Endodermal cell (in vitro differentiated cells): ENCODE results near the gene LRRN4CL. TPM values are rescaled to one million over a fixed set of nuclear protein-coding genes. Genes with fewer than 3 reads are reported as not detected.

Experiments used
- DNase-seq: peaks from one replicate; pipeline ENCODE4 v3.0.0-alpha.2; 2017
- H3K27ac ChIP-seq: 2 replicates; pipeline ENCODE4 v1.5.1; 2013; ENCODE audit warnings: mild to moderate bottlenecking, low read depth, low read length, moderate library complexity
- H3K27me3 ChIP-seq: 2 replicates; pipeline ENCODE4 v1.6.1; 2013; ENCODE audit warnings: mild to moderate bottlenecking, low read length, moderate library complexity; ENCODE audit not compliant: insufficient read depth, control insufficient read depth, poor library complexity, severe bottlenecking
- H3K36me3 ChIP-seq: 2 replicates; pipeline ENCODE4 v1.7.0; 2013; ENCODE audit warnings: mild to moderate bottlenecking, low read length, moderate library complexity; ENCODE audit not compliant: control insufficient read depth, insufficient read depth
- H3K4me1 ChIP-seq: one replicate; pipeline ENCODE4 v1.7.0; 2013; ENCODE audit warnings: low read length; ENCODE audit not compliant: control insufficient read depth, insufficient read depth
- H3K4me3 ChIP-seq: 2 replicates; pipeline ENCODE4 v1.5.1; 2013; ENCODE audit warnings: mild to moderate bottlenecking, low read length, moderate library complexity
- H3K9ac ChIP-seq: 2 replicates; pipeline ENCODE4 v1.6.1; 2013; ENCODE audit warnings: mild to moderate bottlenecking, low read length, moderate library complexity; ENCODE audit not compliant: poor library complexity, severe bottlenecking; ENCODE audit errors: extremely low read depth
- H3K9me3 ChIP-seq: 2 replicates; pipeline ENCODE4 v1.6.1; 2013; ENCODE audit warnings: mild to moderate bottlenecking, low read length, moderate library complexity; ENCODE audit not compliant: control insufficient read depth
- H3K27ac Mint-ChIP-seq: 2 replicates; pipeline ENCODE4 v1.8.0; 2020; ENCODE audit warnings: mixed read lengths
- H3K27me3 Mint-ChIP-seq: 2 replicates; pipeline ENCODE4 v1.8.0; 2021; ENCODE audit warnings: mild to moderate bottlenecking, mixed read lengths; ENCODE audit not compliant: insufficient read depth
- H3K36me3 Mint-ChIP-seq: 2 replicates; pipeline ENCODE4 v1.8.0; 2020; ENCODE audit warnings: low read depth, mixed read lengths
- H3K4me1 Mint-ChIP-seq: 2 replicates; pipeline ENCODE4 v1.8.0; 2020; ENCODE audit warnings: mixed read lengths
- H3K4me3 Mint-ChIP-seq: 2 replicates; pipeline ENCODE4 v1.8.0; 2020; ENCODE audit warnings: mild to moderate bottlenecking, moderate library complexity, mixed read lengths
- H3K9me3 Mint-ChIP-seq: 2 replicates; pipeline ENCODE4 v1.8.0; 2020; ENCODE audit warnings: mild to moderate bottlenecking, mixed read lengths
- CTCF ChIP-seq: fragments of 200-600 bp; sonication (generic); conservative IDR thresholded peaks from 2 replicates; pipeline ENCODE4 v1.5.0; 2021; ENCODE audit warnings: antibody characterized with exemption, mild to moderate bottlenecking
- WGBS, 2 experiments: methylation state at CpG; one replicate each; pipeline versions ENCODE4 v1.1.5 to v1.1.7; 2013; ENCODE audit warnings: missing lambda C conversion rate in 2 of 2, mixed read lengths in 1 of 2; ENCODE audit not compliant: insufficient coverage in 1 of 2, insufficient read length in 1 of 2; 5-methylcytosine and 5-hydroxymethylcytosine counted together
- total RNA-seq, 2 donors: library from RNA; stranded (reverse); fragmentation: NEBNext Ultra II Directional in 1 of 2; extraction: Animal tissue kit (Norgen Biotek cat#: 25700) in 1 of 2; gene quantifications; 2 replicates in 1 of 2; 3 replicates in 1 of 2; pipeline ENCODE4 v1.2.1, GENCODE V29; 2021

The LRRN4CL gene
- total RNA-seq, 2 donors from 2014 or later = 0.55 to 0.99 TPM

DNA sequence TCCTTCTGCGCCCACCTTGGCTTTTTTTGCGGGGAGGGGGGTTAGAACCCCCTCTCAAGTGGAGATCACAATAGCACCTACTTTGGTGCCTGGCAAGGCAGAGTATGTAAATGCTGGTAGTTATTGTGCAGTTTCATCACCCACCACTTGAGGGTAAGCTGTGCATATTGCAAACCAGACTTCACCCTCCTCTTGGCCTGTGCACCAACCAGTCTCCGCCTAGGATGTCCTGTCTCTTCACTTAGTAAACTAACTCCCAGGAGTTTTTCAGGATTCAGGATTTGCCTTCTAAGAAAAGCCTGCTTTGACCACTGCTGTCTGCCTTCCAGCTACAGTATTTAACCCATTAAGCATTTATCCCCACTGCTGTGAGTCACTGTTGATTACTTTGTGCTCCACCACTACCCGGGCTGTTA is 8.5 kb downstream of the LRRN4CL start:
- H3K4me1 Mint-ChIP-seq = peaks cover 16% of the 10 kb centered on the region
- peak; percentile 58 for TF ChIP-seq CTCF
- DNase-seq = peak; percentile 58
- H3K4me1 ChIP-seq = peaks cover 7% of the 10 kb centered on the region
- no peak overlapping the region for H3K9ac ChIP-seq
- H3K9me3 Mint-ChIP-seq = no peaks in the 10 kb centered on the region
- no peaks in the 10 kb centered on the region for H3K27me3 ChIP-seq
- peaks cover 22% of the 10 kb centered on the region for H3K36me3 Mint-ChIP-seq
- 84 to 87% methylated on average over 3 to 4 of the region's 4 CpGs for WGBS, 2 experiments
- H3K27ac ChIP-seq = no peak overlapping the region
- H3K4me3 ChIP-seq = no peak overlapping the region
- H3K9me3 ChIP-seq = no peaks in the 10 kb centered on the region
- H3K27ac Mint-ChIP-seq = peak overlapping the region; percentile 53
- no peak overlapping the region for H3K4me3 Mint-ChIP-seq
- peaks cover 18% of the 10 kb centered on the region for H3K36me3 ChIP-seq
- H3K27me3 Mint-ChIP-seq = no peaks in the 10 kb centered on the region

DNA sequence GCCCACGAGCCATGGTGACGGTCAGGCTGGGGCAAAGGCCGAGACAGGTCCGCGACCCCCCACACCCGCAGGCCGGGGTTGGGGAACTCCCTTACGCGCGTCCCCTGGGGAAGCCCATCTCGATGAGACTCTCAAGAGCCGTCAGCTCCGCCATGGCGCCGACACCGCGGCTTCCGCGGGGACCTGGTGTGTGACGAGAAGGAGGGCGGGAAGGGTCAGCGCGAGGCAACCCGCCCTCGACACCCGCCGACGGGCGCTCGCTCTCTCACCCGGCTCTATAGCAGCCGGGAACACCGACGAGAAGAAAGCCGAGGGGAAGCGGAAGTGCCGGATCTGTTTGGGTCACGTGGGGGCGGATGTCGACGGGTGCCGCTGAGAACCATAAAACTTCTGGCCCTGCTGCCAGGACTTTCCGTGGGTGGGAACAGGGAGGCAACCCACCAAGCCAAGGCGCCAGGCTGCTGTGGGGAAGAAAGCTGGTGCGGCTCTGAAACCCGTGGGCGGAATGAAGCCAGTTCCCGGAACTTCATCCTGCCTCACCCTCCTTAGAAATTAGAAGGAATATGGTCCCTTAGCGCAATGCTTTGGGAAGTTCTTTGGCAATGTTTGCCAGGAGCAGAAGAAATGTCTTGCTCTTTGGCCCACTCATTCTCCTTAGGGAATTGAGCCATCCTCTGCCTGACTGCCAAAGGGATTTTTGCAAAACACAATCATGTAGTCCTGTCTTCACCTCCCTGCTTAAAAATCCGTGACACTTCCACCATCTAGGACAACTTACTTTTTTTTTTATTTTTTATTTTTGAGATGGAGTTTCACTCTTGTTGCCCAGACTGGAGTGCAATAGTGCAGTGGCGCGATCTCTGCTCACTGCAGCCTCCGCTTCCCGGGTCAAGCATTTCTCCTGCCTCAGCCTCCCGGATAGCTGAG is 10.3 kb downstream of the LRRN4CL start, which contains the start of gene UBXN1:
UBXN1 (minus strand) TSS at position 304 of the 927 bp plus-strand sequence; CDS start at position 154, 150 bp downstream.
- 3 to 10% methylated on average over 28 to 54 of the region's 55 CpGs for WGBS, 2 experiments
- H3K4me1 Mint-ChIP-seq = peaks cover 16% of the 10 kb centered on the region
- peak; percentile 93 for DNase-seq
- H3K9ac ChIP-seq = peak within 1 kb of the TSS; percentile 82
- H3K27ac Mint-ChIP-seq = peak within 1 kb of the TSS; percentile 91
- peak within 1 kb of the TSS; percentile 84 for H3K4me3 Mint-ChIP-seq
- peaks cover 29% of the 10 kb centered on the region for H3K36me3 ChIP-seq
- peak within 1 kb of the TSS; percentile 71 for H3K27ac ChIP-seq
- H3K27me3 ChIP-seq = no peaks in the 10 kb centered on the region
- no peaks in the 10 kb centered on the region for H3K27me3 Mint-ChIP-seq
- peaks cover 30% of the 10 kb centered on the region for H3K36me3 Mint-ChIP-seq
- peaks cover 7% of the 10 kb centered on the region for H3K4me1 ChIP-seq
- no peaks in the 10 kb centered on the region for H3K9me3 ChIP-seq
- peak within 1 kb of the TSS; percentile 94 for H3K4me3 ChIP-seq
- H3K9me3 Mint-ChIP-seq = no peaks in the 10 kb centered on the region
- TF ChIP-seq CTCF = no peak

GRCh38 chr11:62678433-62678769 is 10.9 kb downstream of the LRRN4CL start:
- H3K9me3 Mint-ChIP-seq = no peaks in the 10 kb centered on the region
- Histone ChIP-seq H3K27me3 (no peaks in the 10 kb centered on the region), H3K27ac (peak overlapping the region; percentile 71), H3K36me3 (peaks cover 34% of the 10 kb centered on the region), H3K9ac (peak overlapping the region; percentile 82), H3K9me3 (no peaks in the 10 kb centered on the region), H3K4me1 (peaks cover 7% of the 10 kb centered on the region), H3K4me3 (peak overlapping the region; percentile 94)
- peak overlapping the region; percentile 84 for H3K4me3 Mint-ChIP-seq
- H3K27me3 Mint-ChIP-seq = no peaks in the 10 kb centered on the region
- no peak for TF ChIP-seq CTCF
- H3K27ac Mint-ChIP-seq = peak overlapping the region; percentile 91
- DNase-seq = no peak
- WGBS, 2 experiments = 7 to 14% methylated on average over 10 to 16 of the region's 16 CpGs
- peaks cover 33% of the 10 kb centered on the region for H3K36me3 Mint-ChIP-seq
- peaks cover 16% of the 10 kb centered on the region for H3K4me1 Mint-ChIP-seq
